ENCODE data around the gene ARSB. TPM values are rescaled to one million over a fixed set of nuclear protein-coding genes. Genes with fewer than 3 reads are reported as not detected.

ARSB gene
- total RNA-seq, 1 donor from 2014 or later: 30.2 TPM

- H3K9ac ChIP-seq (ENCODE audit: low read length): no peak overlapping the region
- Mint-ChIP-seq H3K36me3 (ENCODE audit: low read depth, unreplicated experiment) (peaks cover 5% of the 10 kb centered on the region), H3K27ac (ENCODE audit: unreplicated experiment) (no peak overlapping the region), H3K27me3 (ENCODE audit: low read depth, unreplicated experiment) (no peaks in the 10 kb centered on the region), H3K4me1 (ENCODE audit: low read depth, unreplicated experiment) (peaks cover 15% of the 10 kb centered on the region), H3K9me3 (ENCODE audit: unreplicated experiment) (peaks cover 2% of the 10 kb centered on the region), H3K4me3 (ENCODE audit: unreplicated experiment) (no peak overlapping the region)
- H3K27ac ChIP-seq (ENCODE audit: low read depth, low read length): no peak overlapping the region
- H2AFZ ChIP-seq (ENCODE audit: low read depth, low read length): no peak overlapping the region
- no peaks in the 10 kb centered on the region for H3K9me3 ChIP-seq (ENCODE audit: insufficient read depth, low read depth, low read length)
- H3K4me2 ChIP-seq (ENCODE audit: low read length): no peak overlapping the region
- H3K79me2 ChIP-seq (ENCODE audit: insufficient read depth, low read length): no peaks in the 10 kb centered on the region
- FAIRE-seq (no peak), DNase-seq (ENCODE audit: low read depth) (no peak)
- no peak overlapping the region for H3K4me3 ChIP-seq (ENCODE audit: insufficient read depth, low read depth, low read length)
- H3K27me3 ChIP-seq (ENCODE audit: insufficient read depth, low read length): no peaks in the 10 kb centered on the region
- H3K4me1 ChIP-seq (ENCODE audit: insufficient read depth, low read length): no peaks in the 10 kb centered on the region
- H3K36me3 ChIP-seq (ENCODE audit: insufficient read depth, low read length): no peaks in the 10 kb centered on the region
- no peaks in the 10 kb centered on the region for H4K20me1 ChIP-seq (ENCODE audit: insufficient read depth, low read length)
- TF ChIP-seq CTCF (IDR thresholded peaks at IDR 0.05; ENCODE audit: insufficient read depth, low read depth, low read length) (no peak), EZH2 (IDR thresholded peaks at IDR 0.05; ENCODE audit: insufficient read depth, low read length) (no peak)
Observed at GRCh38 chr5:78833284-78833683, 151.8 kb downstream of the ARSB start.

- no peak for TF ChIP-seq CTCF (IDR thresholded peaks at IDR 0.05; ENCODE audit: insufficient read depth, low read depth, low read length)
- no peak for TF ChIP-seq EZH2 (IDR thresholded peaks at IDR 0.05; ENCODE audit: insufficient read depth, low read length)
- Mint-ChIP-seq H3K27ac (ENCODE audit: unreplicated experiment) (no peak overlapping the region), H3K4me1 (ENCODE audit: low read depth, unreplicated experiment) (peaks cover 10% of the 10 kb centered on the region), H3K9me3 (ENCODE audit: unreplicated experiment) (peaks cover 4% of the 10 kb centered on the region), H3K4me3 (ENCODE audit: unreplicated experiment) (no peak overlapping the region), H3K27me3 (ENCODE audit: low read depth, unreplicated experiment) (no peaks in the 10 kb centered on the region), H3K36me3 (ENCODE audit: low read depth, unreplicated experiment) (peaks cover 5% of the 10 kb centered on the region)
- Histone ChIP-seq H3K4me1 (ENCODE audit: insufficient read depth, low read length) (no peaks in the 10 kb centered on the region), H3K4me2 (ENCODE audit: low read length) (no peak overlapping the region), H3K9me3 (ENCODE audit: insufficient read depth, low read depth, low read length) (no peaks in the 10 kb centered on the region), H3K9ac (ENCODE audit: low read length) (no peak overlapping the region), H2AFZ (ENCODE audit: low read depth, low read length) (no peak overlapping the region), H4K20me1 (ENCODE audit: insufficient read depth, low read length) (no peaks in the 10 kb centered on the region), H3K27me3 (ENCODE audit: insufficient read depth, low read length) (no peaks in the 10 kb centered on the region), H3K79me2 (ENCODE audit: insufficient read depth, low read length) (no peaks in the 10 kb centered on the region), H3K4me3 (ENCODE audit: insufficient read depth, low read depth, low read length) (no peak overlapping the region), H3K36me3 (ENCODE audit: insufficient read depth, low read length) (no peaks in the 10 kb centered on the region), H3K27ac (ENCODE audit: low read depth, low read length) (no peak overlapping the region)
- no peak for FAIRE-seq
- DNase-seq (ENCODE audit: low read depth): no peak
Observed at GRCh38 chr5:78830528-78831046, 154.5 kb downstream of the ARSB start.

- Mint-ChIP-seq H3K9me3 (ENCODE audit: unreplicated experiment) (peaks cover 4% of the 10 kb centered on the region), H3K36me3 (ENCODE audit: low read depth, unreplicated experiment) (peaks cover 5% of the 10 kb centered on the region), H3K27me3 (ENCODE audit: low read depth, unreplicated experiment) (no peaks in the 10 kb centered on the region), H3K4me3 (ENCODE audit: unreplicated experiment) (no peak overlapping the region), H3K4me1 (ENCODE audit: low read depth, unreplicated experiment) (peaks cover 4% of the 10 kb centered on the region), H3K27ac (ENCODE audit: unreplicated experiment) (no peak overlapping the region)
- no peak overlapping the region for H3K9ac ChIP-seq (ENCODE audit: low read length)
- no peak for TF ChIP-seq EZH2 (IDR thresholded peaks at IDR 0.05; ENCODE audit: insufficient read depth, low read length)
- FAIRE-seq (no peak), DNase-seq (ENCODE audit: low read depth) (no peak)
- H2AFZ ChIP-seq (ENCODE audit: low read depth, low read length): no peak overlapping the region
- H3K27me3 ChIP-seq (ENCODE audit: insufficient read depth, low read length): no peaks in the 10 kb centered on the region
- H3K36me3 ChIP-seq (ENCODE audit: insufficient read depth, low read length): no peaks in the 10 kb centered on the region
- no peaks in the 10 kb centered on the region for H3K79me2 ChIP-seq (ENCODE audit: insufficient read depth, low read length)
- H3K9me3 ChIP-seq (ENCODE audit: insufficient read depth, low read depth, low read length): no peaks in the 10 kb centered on the region
- H3K4me2 ChIP-seq (ENCODE audit: low read length): no peak overlapping the region
- no peaks in the 10 kb centered on the region for H4K20me1 ChIP-seq (ENCODE audit: insufficient read depth, low read length)
- H3K4me1 ChIP-seq (ENCODE audit: insufficient read depth, low read length): no peaks in the 10 kb centered on the region
- no peak overlapping the region for H3K4me3 ChIP-seq (ENCODE audit: insufficient read depth, low read depth, low read length)
- H3K27ac ChIP-seq (ENCODE audit: low read depth, low read length): no peak overlapping the region
Observed at GRCh38 chr5:78829811-78830527, 155.1 kb downstream of the ARSB start.

Data from astrocyte (in vitro differentiated cells and primary cell).